NCI-H1694 treated with DMSO at 0.1 percent for 48 hours (cell line): Measurements from ENCODE around the gene ACAP3.

Source experiments
- DNase-seq: peaks from one replicate; lab custom pipeline; 2025; lab: John Stamatoyannopoulos, UW

ACAP3 gene

DNA sequence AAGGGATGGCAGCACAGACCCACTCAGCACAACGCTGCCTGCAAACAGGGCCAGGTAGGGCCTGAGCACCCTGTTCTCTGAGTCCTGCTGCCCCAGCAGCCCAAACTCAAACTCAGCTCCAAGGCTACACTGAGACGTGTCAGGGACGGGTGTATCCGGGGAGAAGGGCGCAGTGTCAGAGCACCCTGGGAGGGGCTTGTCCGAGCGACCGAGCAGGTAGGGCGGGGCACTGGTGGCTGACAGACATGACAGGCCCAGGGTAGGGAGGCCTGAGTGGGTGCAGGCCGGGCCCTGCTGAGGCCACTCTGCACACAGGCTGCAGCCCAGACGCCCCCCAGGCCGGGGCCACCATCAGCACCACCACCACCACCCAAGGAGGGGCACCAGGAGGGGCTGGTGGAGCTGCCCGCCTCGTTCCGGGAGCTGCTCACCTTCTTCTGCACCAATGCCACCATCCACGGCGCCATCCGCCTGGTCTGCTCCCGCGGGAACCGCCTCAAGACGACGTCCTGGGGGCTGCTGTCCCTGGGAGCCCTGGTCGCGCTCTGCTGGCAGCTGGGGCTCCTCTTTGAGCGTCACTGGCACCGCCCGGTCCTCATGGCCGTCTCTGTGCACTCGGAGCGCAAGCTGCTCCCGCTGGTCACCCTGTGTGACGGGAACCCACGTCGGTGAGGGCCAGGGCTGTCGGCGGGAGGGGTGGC is 22.0 kb downstream of the ACAP3 start:
- DNase-seq = no peak

DNA sequence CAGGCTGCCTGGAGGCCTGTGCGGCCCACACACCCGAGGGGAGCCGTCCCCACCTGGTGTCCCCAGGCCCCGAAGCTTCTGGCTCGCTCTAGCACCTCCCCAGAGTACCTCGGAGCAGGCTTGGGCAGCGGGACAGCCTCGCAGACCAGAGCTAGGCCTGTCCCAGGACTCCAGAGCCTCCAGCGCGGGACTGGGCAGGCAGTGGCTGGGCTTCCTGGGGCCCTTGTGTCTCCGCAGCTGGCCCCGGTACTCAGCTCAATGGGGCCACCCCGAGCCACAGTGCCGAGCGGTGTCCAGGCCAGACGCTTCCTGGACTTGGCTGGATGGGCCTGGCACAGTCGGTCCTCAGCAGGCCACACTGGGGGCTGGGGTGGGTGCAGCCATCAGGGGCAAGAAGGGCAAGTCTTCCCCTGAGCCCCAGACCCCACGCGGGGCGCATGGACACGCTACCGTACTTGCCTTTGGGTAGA is 22.6 kb downstream of the ACAP3 start:
- no peak for DNase-seq

DNA sequence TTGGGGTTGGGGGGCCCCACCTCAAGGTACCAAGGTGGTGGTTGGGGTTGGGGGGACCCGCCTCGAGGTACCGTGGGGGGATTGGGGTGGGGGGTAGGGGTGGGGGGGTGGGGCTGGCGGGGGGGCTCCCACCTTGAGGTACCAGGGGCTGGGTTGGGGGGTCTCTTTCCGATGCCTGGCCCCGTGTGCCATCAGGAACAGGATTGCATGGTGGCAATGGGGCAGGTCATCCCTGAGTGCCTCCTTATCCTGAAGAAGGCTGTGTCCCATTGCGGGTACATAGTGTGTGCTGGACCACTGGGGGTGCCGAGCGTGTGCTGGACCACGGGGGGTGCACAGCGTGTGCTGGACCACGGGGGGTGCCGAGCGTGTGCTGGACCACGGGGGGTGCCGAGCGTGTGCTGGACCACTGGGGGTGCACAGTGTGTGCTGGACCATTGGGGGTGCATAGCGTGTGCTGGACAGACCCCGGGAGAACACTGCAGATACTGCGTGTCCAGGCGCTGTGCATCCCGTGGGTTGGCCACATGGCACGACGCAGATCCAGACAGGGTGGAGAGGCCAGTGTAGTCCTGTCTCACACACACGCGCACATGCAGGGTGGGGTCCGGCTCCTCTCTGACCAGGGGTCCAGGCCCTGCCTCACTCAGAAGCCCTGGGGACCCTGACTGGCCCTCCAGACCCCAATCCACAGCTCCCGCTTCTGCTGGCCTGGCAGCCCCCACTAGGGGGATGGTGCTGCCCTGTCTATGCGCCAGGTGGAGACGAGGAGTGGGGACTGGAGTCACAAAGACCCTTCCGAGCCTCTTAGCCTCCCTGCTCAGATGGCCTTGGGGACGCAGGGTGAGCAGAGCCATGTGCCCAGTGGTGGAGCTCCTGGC is 23.3 kb downstream of the ACAP3 start:
- DNase-seq = no peak

DNA sequence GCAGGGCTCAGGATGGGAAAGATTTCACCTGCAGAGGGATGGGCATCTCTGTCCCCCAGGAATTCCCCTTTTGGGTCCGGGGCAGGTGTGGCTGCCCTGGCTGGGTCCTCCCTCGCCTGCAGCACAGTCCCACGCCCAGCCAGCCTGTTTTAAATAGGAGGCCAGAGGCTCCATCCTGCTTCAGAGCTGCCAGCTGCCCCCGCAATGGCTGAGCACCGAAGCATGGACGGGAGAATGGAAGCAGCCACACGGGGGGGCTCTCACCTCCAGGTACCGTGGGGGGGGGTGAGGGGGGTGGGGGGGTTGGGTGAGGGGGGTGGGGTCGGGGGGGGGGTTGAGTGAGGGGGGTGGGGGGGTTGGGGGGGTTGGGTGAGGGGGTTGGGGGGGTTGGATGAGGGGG is 23.9 kb downstream of the ACAP3 start:
- no peak for DNase-seq

DNA sequence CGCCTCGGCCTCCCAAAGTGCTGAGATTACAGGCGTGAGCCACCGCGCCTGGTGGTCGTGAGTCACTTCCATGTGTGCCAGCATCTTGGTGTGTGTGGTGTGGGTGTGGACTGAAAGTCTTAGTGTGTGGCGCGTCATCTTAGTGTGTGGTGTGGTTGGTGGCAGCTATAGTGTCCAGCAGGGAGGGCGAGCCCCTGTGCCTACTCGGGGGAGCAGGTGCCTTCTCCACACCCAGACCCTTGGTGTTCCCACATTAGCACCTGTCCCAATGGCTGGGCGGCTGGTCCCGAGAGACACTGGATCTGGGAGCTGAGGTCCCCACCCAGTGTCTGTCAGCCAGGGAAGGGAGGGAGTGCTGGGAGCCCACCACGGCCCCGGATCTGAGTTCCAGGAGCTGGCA is 24.7 kb downstream of the ACAP3 start:
- DNase-seq = no peak

DNA sequence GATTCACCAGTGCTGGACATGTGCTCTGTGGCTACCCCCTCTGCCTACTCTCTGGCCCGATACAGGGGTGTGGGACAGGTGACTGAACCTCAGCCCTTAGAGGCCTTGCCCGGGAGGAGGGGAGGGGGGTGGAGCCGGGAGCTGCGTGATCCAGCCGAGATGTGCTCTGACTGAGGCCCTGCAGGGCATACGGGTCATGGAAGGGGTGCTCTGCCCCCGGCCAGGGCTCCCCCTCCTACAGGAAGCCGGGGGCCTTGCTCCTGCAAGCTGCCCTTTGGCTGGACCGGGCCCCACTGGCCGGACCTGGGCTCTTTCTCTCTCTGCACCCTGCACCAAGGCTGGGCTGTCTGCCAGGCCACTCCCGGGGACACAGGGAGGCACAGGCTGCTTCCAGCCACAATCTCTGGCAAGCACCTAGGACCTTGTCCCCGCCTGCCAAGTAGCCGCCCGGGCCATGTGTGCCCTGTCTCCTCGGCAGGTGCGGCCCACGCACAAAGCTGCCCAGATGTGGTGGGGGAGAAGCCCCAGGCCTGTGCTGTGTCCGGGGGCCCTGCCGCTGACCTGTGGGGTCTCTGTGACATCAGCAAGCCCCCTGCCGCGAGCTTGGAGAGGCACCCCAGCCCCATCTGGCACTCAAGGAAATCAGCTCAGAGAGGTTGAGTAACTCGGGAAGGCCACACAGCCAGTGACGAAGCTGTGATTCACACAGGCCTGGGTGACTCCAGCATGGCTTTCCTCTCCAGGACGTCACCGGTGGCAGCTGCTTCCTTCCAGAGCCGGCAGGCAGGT is 26.0 kb downstream of the ACAP3 start:
- no peak for DNase-seq

DNA sequence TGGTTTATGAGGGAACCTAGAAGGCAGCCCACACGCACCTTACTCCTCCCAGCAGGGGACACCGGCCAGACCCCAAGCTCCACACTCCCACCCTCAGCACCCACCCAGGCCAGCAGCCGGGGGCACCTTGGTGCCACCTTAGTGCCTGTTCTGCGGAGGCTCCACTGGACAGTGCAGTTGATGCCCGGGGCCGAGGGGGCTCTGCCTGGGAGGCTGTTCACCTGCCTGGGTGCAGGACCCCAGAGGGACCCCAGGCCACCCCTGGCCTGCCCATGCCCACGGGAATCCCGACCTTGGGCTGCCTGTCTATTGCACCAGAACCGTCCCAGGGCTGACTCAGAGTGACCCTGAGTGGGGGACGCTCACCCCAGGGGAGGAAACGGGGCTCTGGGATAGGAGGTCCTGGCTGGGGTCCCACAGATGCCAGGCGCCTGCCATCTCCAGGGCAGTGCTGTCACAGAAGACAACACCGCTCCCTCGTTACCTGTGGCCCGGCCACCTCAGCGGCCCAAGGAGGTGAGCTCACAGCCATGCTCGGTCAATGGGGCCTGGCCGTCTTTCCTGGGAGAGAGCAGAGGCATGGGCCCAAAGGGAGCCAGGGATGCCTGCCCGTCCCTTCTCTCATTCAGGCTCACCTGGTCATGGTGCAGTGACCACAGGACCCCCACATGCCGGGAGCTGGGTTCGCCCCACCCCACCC is 26.8 kb downstream of the ACAP3 start:
- DNase-seq = no peak

DNA sequence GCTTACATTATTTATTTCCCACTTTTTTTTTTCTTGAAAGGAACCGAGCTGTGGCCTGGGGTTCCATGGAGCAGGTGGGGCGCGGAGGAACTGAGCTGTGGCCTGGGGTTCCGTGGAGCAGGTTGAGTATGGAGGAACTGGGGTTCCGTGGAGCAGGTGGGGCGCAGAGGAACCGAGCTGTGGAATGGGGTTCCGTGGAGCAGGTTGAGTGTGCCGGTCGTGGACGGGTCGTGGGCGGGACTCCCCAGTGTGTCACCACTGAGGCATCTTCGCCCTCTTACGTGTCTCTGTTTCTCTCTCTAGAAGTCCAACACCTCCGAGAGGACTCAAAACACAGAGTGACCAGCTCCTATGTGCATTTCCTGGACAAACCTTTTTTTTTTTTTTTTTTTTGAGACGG is 28.7 kb downstream of the ACAP3 start:
- DNase-seq = no peak

DNA sequence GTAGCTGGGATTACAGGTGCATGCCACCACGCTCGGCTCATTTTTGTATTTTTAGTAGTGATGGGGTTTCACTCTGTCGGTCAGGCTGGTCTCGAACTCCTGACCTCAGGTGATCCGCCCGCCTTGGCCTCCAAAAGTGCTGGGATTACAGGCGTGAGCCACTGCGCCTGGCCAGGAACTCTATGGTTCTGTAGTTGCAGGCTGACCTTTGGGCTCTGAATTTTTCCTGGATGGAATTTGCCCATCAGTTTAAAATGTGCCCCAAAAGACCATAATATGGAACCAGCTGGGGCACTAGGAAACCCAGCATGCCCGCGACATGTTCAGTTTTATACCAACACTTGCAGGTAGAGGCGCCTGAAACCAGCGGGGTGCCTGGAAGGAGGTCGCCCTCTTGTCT is 29.1 kb downstream of the ACAP3 start:
- no peak for DNase-seq

DNA sequence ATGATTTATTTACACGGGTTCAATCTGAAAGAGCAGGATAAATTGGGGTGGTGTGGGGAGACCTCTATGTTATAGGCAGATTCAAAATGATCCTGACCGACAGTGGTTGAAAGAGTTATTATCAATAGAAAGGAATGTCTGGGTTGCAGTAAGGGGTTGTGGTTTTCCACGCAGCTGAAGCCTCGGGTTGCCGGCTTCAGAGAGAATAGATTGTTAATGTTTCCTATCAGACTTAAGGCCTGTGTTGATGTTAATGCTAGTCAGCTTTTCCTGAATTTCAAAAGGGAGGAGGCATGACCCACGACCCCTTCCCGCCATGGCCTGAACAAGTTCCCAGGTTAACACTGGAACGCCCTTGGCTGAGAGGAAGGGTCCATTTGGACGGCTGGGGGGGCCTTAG is 31.9 kb downstream of the ACAP3 start:
- DNase-seq = no peak

DNA sequence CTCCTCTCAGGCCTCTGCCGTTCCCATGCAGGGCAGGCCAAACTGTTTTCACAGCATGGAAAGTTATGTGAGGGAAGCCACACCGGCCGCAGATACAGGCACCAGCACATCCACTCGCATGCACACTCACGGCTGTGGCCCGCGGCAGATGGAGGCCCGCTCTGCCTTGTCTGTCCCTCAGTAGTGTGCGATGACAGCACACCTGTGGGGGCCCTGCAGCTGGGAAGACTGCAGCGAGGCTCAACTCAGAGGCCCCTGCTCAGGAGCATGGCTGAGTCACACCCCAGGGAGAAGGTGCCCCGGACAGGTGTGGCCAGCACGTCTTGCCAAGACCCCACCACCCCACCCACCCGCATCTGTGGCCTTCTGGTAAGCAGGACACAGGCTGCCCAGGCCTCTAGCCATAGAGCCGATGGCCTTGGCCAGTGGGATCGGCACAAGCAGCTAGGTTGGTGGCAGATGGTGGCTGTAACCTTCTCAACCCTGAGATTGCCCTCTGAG is 32.7 kb downstream of the ACAP3 start:
- no peak for DNase-seq

DNA sequence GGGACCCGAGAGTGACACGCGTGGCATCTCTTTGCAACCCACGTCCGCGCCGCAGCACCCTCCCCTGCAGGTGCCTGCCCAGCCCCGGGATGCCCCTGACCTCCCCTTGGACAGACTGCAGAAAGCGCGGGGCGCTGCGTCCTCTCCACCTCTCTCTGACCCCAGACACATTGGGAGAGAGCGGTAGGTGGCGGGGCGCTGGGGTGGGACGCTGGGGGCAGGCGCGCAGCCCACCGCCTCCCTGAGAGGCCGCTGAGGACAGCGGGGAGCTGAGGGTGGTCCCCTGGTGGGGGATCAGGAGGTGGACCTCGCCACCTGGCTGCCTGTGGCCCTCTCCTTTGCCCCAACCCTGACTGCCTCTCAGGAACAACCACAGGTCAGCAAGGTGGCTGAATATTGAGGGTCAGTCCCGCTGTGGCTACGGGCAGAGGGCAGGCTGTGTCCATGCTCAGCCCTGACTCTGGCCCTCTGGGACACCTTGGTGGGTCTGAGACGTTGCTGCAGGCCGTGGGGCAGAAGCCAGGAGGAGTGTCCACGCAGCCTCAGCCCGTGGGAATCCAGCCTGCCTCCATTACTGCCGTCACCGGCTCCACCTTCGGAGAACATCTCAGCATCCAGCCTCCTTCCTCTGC is 33.3 kb downstream of the ACAP3 start:
- no peak for DNase-seq

DNA sequence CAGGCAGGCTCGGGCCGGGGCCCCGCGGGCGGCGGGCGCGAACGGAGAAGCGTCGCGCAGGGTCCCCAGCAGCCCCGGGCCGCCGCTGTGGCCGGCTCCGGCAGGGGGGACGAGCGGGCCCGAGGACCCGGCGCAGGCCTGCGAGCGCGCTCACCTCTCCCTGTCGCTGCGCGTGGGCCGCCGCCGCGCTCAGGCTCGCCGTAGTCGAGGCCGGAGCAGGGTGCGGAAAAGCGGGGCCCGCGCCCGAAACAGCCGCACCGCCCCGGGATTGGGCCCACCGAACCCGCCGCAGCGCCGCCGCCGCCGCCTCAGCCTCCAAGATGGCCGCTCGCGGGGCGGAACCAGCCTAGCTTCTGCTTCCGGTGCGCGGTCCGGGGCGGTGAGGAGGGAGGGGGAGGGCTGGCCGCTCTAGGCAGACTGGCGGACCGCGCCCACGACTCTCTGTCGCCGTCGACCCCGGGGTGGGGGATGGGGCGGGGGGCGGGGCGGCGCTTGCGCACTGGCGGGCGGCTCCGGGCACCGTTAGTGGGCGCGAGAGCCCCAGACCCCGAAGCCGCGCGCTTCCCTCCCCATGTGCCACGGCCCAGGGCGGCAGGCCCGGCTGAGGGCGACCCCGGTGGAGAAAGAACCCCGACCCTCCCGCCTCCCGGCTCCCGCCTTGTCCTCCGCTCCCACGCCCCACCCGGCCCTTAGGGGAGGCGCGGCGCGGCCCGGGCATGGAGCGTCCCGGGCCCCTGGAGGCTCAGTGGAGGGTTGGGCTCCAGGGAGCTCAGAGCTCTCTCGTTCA is 34.0 kb downstream of the ACAP3 start, which contains the start of gene UBE2J2:
TSS of gene UBE2J2 (minus strand) at position 343 of the 787 bp plus-strand sequence. CDS start 5,862 bp downstream, outside the sequence.
- DNase-seq = peak; percentile 55

DNA sequence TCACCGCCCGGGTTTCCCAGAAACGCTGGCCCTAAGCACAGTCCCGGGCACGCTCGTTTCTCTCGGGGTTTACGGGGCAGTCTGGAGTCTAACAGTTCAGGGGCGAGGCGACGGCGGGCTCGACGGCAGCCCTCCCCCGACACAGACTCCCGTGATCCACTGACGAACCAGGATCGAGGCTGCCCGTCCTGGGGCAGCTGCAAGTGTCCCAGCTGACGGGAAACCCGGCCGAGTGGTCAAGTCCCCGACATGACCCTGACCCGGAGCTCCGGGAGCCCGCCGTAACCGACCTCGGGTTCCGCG is 34.6 kb downstream of the ACAP3 start:
- DNase-seq = no peak

DNA sequence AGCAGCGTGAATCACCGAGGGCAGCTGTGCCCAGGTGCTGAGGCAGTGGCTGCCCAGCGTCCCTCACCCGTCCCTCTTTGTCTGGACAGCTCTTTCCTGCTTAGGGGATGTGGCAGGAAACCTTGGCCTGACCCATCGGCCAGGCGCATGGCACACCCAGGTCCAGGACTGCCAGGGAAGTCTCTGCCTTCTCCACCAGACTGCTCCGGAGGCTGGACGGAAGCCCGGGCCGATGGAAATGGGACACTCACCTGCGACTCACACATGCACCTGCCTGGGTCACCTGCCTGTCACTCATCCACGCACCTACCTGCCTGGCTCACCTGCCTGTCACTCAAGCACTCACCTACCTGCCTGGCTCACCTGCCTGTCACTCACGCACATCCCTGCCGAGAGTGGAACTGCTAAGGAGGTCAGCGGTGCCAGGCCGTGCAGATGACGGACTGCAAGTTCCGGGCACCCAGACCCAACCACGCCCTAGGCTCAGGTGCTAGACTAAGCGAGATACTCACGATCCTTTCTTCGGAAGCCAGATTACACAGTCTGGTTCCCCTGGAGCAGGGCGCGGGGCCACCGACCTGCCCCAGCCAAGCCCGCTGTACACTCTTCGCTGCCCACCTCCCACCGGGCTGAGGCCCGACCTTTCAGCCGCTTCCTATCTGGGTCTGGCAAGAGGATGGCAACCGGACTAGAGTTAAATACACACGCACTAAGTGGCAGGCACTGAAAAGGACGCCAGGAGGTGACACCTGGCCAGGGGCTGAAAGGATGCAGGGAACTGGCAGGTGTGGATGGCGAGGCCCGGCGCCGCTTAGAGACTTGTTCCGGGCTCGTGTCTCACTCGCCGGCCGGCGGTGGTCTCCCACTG is 35.2 kb downstream of the ACAP3 start:
- no peak for DNase-seq

DNA sequence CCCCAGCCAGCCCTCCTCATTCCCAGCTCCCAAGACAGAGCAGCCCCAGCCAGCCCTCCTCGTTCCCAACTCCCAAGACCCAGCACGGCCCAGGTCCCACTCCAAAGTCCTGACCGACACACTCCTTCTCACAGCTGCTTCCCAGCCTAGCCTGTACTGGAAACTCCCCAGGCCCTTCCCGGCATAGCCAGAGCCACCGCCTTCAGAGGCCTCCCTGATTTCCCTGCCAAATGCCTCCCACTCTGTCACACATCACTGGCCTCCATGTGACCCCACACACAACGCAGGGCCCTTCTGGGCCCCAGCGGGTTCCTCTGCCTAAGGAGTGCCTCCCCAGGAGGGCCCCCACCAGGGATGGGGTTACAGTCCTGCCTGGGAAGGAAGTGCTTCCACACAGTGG is 36.9 kb downstream of the ACAP3 start:
- DNase-seq = no peak

DNA sequence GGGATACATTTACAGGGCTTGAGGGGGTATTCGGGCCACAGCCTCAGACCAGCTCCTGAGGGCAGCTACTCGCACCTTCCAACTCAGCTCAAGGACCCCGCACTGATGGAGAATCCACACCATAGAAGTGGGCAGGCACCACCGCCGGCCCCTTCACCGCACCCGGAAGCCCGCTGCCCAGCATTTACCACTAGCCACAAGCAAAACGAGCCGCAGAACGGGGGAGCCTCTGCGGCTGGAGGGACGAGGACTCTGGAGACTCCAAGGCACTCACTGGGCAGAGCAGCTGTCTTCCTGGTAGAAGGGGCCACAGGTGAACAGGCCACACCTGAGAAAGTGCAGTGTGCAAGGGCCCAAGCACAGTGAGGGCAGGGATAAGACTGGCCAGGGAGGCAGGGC is 39.4 kb downstream of the ACAP3 start:
- DNase-seq = no peak

DNA sequence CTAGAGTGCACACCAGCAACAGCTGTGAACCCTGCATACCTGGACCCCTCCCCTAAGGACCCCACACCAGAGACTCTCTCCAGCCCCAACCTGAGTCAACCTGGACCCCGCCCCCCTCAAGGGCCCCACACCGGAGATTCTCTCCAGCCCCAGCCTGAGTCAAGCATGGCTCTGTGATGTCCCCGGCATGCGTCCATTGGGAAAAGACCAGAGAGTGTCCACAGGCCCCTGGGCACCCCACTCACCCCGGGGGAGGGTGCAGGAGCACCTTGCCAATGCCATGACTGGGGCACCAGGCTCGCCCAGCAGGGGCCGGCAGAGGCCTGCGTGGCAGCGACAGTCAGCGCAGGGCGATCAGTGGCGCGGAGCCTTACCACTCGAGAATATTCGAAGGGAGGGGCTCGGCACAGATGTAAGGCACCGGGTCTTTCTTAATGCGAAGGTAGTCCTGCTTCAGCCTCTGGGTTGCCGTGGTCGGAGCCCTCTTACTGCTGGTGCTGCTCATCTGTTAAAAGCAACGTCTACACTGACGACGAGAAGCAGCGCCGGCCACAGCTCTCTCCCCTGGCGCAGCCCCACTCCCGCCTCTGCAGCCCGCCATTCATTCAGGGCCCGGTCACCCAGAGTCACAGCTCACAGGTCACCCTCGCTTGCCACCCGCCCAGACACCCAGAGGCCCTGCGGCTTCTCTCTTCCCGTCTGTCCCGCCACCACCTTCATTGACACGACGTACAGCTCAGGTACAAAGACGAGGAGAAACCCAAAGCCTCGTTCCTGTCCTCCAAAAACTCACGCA is 40.0 kb downstream of the ACAP3 start:
- DNase-seq = no peak

DNA sequence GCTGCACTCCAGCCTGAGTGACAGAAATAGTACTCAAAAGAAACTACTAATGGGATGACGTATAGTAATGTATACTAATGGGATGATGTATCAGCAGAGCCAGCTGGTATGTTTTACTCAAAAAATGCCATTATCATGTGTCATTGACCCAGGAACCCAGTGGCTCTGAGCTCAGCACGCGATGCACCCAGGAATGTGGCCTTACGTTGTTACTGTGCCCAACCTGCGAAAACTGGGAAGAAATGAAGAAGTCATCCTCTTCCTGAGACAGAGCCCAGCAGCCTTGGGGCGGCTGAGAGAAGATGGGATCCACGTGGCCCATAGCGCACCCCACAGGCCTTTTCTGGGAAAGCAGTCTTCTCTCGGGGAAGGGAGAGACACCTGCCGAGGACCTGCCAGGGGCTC is 42.9 kb downstream of the ACAP3 start:
- DNase-seq = no peak
